Mucosa of rectum (tissue), 2 donors: ENCODE data around the gene ZNF628.

Experiments
- H3K27ac ChIP-seq, 2 donors: one replicate each; pipeline ENCODE4 v1.7.0; 2013; ENCODE audit warnings: inconsistent platforms in 2 of 2, low read depth in 2 of 2, low read length in 2 of 2
- H3K27me3 ChIP-seq, 2 donors: one replicate each; pipeline ENCODE4 v1.7.0; 2013; ENCODE audit warnings: low read length in 2 of 2; ENCODE audit not compliant: control insufficient read depth in 2 of 2, insufficient read depth in 2 of 2
- H3K36me3 ChIP-seq, 2 donors: one replicate each; pipeline ENCODE4 v1.7.0; 2013; ENCODE audit warnings: low read length in 2 of 2; ENCODE audit not compliant: control insufficient read depth in 2 of 2, insufficient read depth in 2 of 2
- H3K4me1 ChIP-seq, 2 donors: one replicate each; pipeline ENCODE4 v1.7.0; 2013; ENCODE audit warnings: low read length in 2 of 2, mild to moderate bottlenecking in 1 of 2; ENCODE audit not compliant: control insufficient read depth in 2 of 2, insufficient read depth in 2 of 2
- H3K4me3 ChIP-seq, 2 donors: one replicate each; pipeline ENCODE4 v1.7.0; 2013; ENCODE audit warnings: low read length in 2 of 2
- H3K9ac ChIP-seq, 2 donors: one replicate each; pipeline ENCODE4 v1.7.0; 2013; ENCODE audit warnings: low read length in 2 of 2, low read depth in 1 of 2, mild to moderate bottlenecking in 1 of 2
- H3K9me3 ChIP-seq, 2 donors: one replicate each; pipeline ENCODE4 v1.7.0; 2013; ENCODE audit warnings: low read length in 2 of 2; ENCODE audit not compliant: control insufficient read depth in 2 of 2
- donor health status: healthy.
- donor health status: Normal muscosa, but diverticular disease.

The ZNF628 gene

GRCh38 chr19:55478364-55478763 is 1.9 kb downstream of the ZNF628 start:
- Histone ChIP-seq H3K4me1 (peaks cover 6 to 9% of the 10 kb centered on the region in 2 donors), H3K27ac (no peak overlapping the region), H3K9me3 (no peaks in the 10 kb centered on the region), H3K36me3 (no peaks in the 10 kb centered on the region), H3K27me3 (no peaks in the 10 kb centered on the region), H3K4me3 (no peak overlapping the region), H3K9ac (no peak overlapping the region)

GRCh38 chr19:55479045-55479444 is 2.6 kb downstream of the ZNF628 start:
- Histone ChIP-seq H3K9me3 (no peaks in the 10 kb centered on the region), H3K27ac (no peak overlapping the region), H3K4me3 (no peak overlapping the region), H3K9ac (no peak overlapping the region), H3K4me1 (peaks cover 6 to 11% of the 10 kb centered on the region in 2 donors), H3K27me3 (no peaks in the 10 kb centered on the region), H3K36me3 (no peaks in the 10 kb centered on the region)

- Histone ChIP-seq H3K9me3 (no peaks in the 10 kb centered on the region), H3K27ac (no peak overlapping the region), H3K4me3 (no peak overlapping the region), H3K4me1 (peaks cover 8 to 17% of the 10 kb centered on the region in 2 donors), H3K27me3 (no peaks in the 10 kb centered on the region), H3K36me3 (no peaks in the 10 kb centered on the region), H3K9ac (no peak overlapping the region)
Observed at GRCh38 chr19:55479451-55480230, 3.2 kb downstream of the ZNF628 start.

GRCh38 chr19:55481148-55481793 is 4.9 kb downstream of the ZNF628 start:
- H3K36me3 ChIP-seq = no peaks in the 10 kb centered on the region
- peaks cover 9 to 19% of the 10 kb centered on the region in 2 donors for H3K4me1 ChIP-seq
- no peak overlapping the region for H3K4me3 ChIP-seq
- H3K27ac ChIP-seq = no peak overlapping the region
- H3K9ac ChIP-seq = no peak overlapping the region
- H3K27me3 ChIP-seq = no peaks in the 10 kb centered on the region
- no peaks in the 10 kb centered on the region for H3K9me3 ChIP-seq

GRCh38 chr19:55481794-55482155 is 5.4 kb downstream of the ZNF628 start:
- Histone ChIP-seq H3K4me1 (peaks cover 9 to 19% of the 10 kb centered on the region in 2 donors), H3K4me3 (no peak overlapping the region)

GRCh38 chr19:55482156-55482961 is 5.9 kb downstream of the ZNF628 start:
- Histone ChIP-seq H3K9me3 (no peaks in the 10 kb centered on the region), H3K36me3 (no peaks in the 10 kb centered on the region), H3K4me3 (no peak overlapping the region), H3K9ac (no peak overlapping the region), H3K4me1 (peaks cover 9 to 20% of the 10 kb centered on the region in 2 donors), H3K27ac (no peak overlapping the region), H3K27me3 (no peaks in the 10 kb centered on the region)

More at GRCh38 chr19:55481794-55482155, 5.4 kb downstream of the ZNF628 start:
- Histone ChIP-seq H3K27ac (no peak overlapping the region), H3K9ac (no peak overlapping the region), H3K9me3 (no peaks in the 10 kb centered on the region), H3K27me3 (no peaks in the 10 kb centered on the region), H3K36me3 (no peaks in the 10 kb centered on the region)

GRCh38 chr19:55482967-55483705 is 6.7 kb downstream of the ZNF628 start:
- H3K36me3 ChIP-seq = no peaks in the 10 kb centered on the region
- H3K27ac ChIP-seq = no peak overlapping the region
- peaks cover 9 to 17% of the 10 kb centered on the region in 2 donors for H3K4me1 ChIP-seq
- no peaks in the 10 kb centered on the region for H3K9me3 ChIP-seq
- no peak overlapping the region for H3K4me3 ChIP-seq
- no peaks in the 10 kb centered on the region for H3K27me3 ChIP-seq
- no peak overlapping the region for H3K9ac ChIP-seq

GRCh38 chr19:55483706-55484592 is 7.5 kb downstream of the ZNF628 start:
- Histone ChIP-seq H3K9me3 (no peaks in the 10 kb centered on the region), H3K9ac (no peak overlapping the region), H3K27ac (no peak overlapping the region), H3K27me3 (no peaks in the 10 kb centered on the region), H3K4me3 (peak overlapping the region in 1 of 2 donors; percentile 65), H3K36me3 (no peaks in the 10 kb centered on the region), H3K4me1 (peaks cover 9 to 17% of the 10 kb centered on the region in 2 donors)
